Uterus (tissue), 4 donors: ENCODE data around the gene CORO1C. TPM values are rescaled to one million over a fixed set of nuclear protein-coding genes. Genes with fewer than 3 reads are reported as not detected.
"Not testable (repeated sequence)": the region's sequence is repeated elsewhere in the genome, so short reads cannot be mapped to it uniquely, and the experiment has no call there.

ENCODE experiments used
- DNase-seq, 2 donors: peaks; one replicate each; pipeline ENCODE4 v3.0.0-alpha.2; 2019 to 2020
- H3K27ac ChIP-seq, 2 donors: fragments of 200-600 bp; sonication (generic); 1 replicate in 1 of 2; 2 replicates in 1 of 2; pipeline ENCODE4 v1.5.1; 2016 to 2018
- H3K27me3 ChIP-seq, 2 donors: fragments of 200-600 bp; sonication (generic); one replicate each; pipeline ENCODE4 v1.5.1; 2018 to 2019; ENCODE audit warnings: control low read depth in 1 of 2
- H3K36me3 ChIP-seq, 2 donors: fragments of 200-600 bp; sonication (generic); one replicate each; pipeline ENCODE4 v1.5.1; 2019; ENCODE audit warnings: control low read depth in 1 of 2
- H3K4me1 ChIP-seq, 2 donors: fragments of 200-600 bp; sonication (generic); one replicate each; pipeline ENCODE4 v1.5.1; 2018 to 2019; ENCODE audit warnings: control low read depth in 1 of 2
- H3K4me3 ChIP-seq, 2 donors: fragments of 200-600 bp; sonication (generic); 1 replicate in 1 of 2; 2 replicates in 1 of 2; pipeline ENCODE4 v1.5.1; 2018 to 2019; ENCODE audit warnings: mild to moderate bottlenecking in 1 of 2
- H3K9me3 ChIP-seq, 2 donors: fragments of 200-600 bp; sonication (generic); one replicate each; pipeline ENCODE4 v1.5.1; 2019; ENCODE audit warnings: control low read depth in 1 of 2
- CTCF ChIP-seq, 4 experiments: fragments of 200-600 bp in 2 of 4; fragments of 450-650 bp in 2 of 4; sonication (generic) in 2 of 4; IDR thresholded peaks; one replicate each; pipeline ENCODE4 v1.5.1; 2016 to 2019; ENCODE audit warnings: antibody characterized with exemption in 4 of 4, mild to moderate bottlenecking in 2 of 4, moderate library complexity in 1 of 4
- POLR2A ChIP-seq, 2 donors: fragments of 450-650 bp; IDR thresholded peaks; one replicate each; pipeline ENCODE4 v1.6.1; 2016; ENCODE audit warnings: antibody characterized with exemption in 2 of 2, mild to moderate bottlenecking in 1 of 2, moderate library complexity in 1 of 2
- intact Hi-C: fragments of 100-400 bp; cut with DNase I; formaldehyde crosslinking; loops from one replicate; pipeline ENCODE4 v1.15.1; 2023; ENCODE audit warnings: low total_unique reads
- total RNA-seq, 4 donors: library from RNA; depleted of rRNA in 3 of 4; stranded (reverse); fragments of >200 nt in 3 of 4; gene quantifications; one replicate each; pipeline versions ENCODE4 v1.1.0 to v1.2.4, GENCODE V29; 2014 to 2023
- donor health status: DM: yes; HTN: yes; CAD: no.

CORO1C gene
- total RNA-seq, 4 donors from 2014 or later = 129 to 357 (median 235) TPM

GRCh38 chr12:108621161-108621560, 110.2 kb downstream of the CORO1C start:
- no peaks in the 10 kb centered on the region for H3K36me3 ChIP-seq
- intact Hi-C loops = no loop called here
- no peaks in the 10 kb centered on the region for H3K27me3 ChIP-seq
- H3K4me3 ChIP-seq = no peak overlapping the region
- H3K9me3 ChIP-seq = no peaks in the 10 kb centered on the region
- H3K27ac ChIP-seq = no peak overlapping the region
- no peak for TF ChIP-seq POLR2A (IDR thresholded peaks at IDR 0.05)
- TF ChIP-seq CTCF (IDR thresholded peaks at IDR 0.05) = no peak
- no peak for DNase-seq
- H3K4me1 ChIP-seq = no peaks in the 10 kb centered on the region

- H3K27ac ChIP-seq = no peak overlapping the region
- intact Hi-C loops = no loop called here
- TF ChIP-seq CTCF (IDR thresholded peaks at IDR 0.05) (no peak), POLR2A (IDR thresholded peaks at IDR 0.05) (no peak)
- no peaks in the 10 kb centered on the region for H3K4me1 ChIP-seq
- no peaks in the 10 kb centered on the region for H3K27me3 ChIP-seq
- no peak overlapping the region for H3K4me3 ChIP-seq
- no peak for DNase-seq
- H3K9me3 ChIP-seq = no peaks in the 10 kb centered on the region
- no peaks in the 10 kb centered on the region for H3K36me3 ChIP-seq
Observed at GRCh38 chr12:108620236-108620879, 111.0 kb downstream of the CORO1C start.

- no peaks in the 10 kb centered on the region for H3K36me3 ChIP-seq
- H3K4me3 ChIP-seq = no peak overlapping the region
- H3K4me1 ChIP-seq = no peaks in the 10 kb centered on the region
- TF ChIP-seq POLR2A (IDR thresholded peaks at IDR 0.05) = no peak
- no peak for TF ChIP-seq CTCF (IDR thresholded peaks at IDR 0.05)
- DNase-seq = no peak
- H3K27ac ChIP-seq = no peak overlapping the region
- intact Hi-C loops = loop anchor here (5.0 kb wide), 1 partner anchor 57 kb away; the partner anchor contains the start of genes ISCU and SART3
- no peaks in the 10 kb centered on the region for H3K27me3 ChIP-seq
- H3K9me3 ChIP-seq = no peaks in the 10 kb centered on the region
Observed at GRCh38 chr12:108619369-108620160, 111.8 kb downstream of the CORO1C start.

GRCh38 chr12:108618953-108619274, 112.4 kb downstream of the CORO1C start:
- intact Hi-C loops = loop anchor here (5.0 kb wide), 1 partner anchor 57 kb away; the partner anchor contains the start of genes ISCU and SART3
- H3K27me3 ChIP-seq, H3K4me1 ChIP-seq, H3K4me3 ChIP-seq, DNase-seq, H3K27ac ChIP-seq, H3K36me3 ChIP-seq, H3K9me3 ChIP-seq: not testable (repeated sequence)

GRCh38 chr12:108618079-108618952, 113.0 kb downstream of the CORO1C start:
- peak; percentile 80 to 83 for DNase-seq
- intact Hi-C loops = loop anchor here (5.0 kb wide), 1 partner anchor 56 kb away; the partner anchor contains the start of genes ISCU and SART3
- no peaks in the 10 kb centered on the region for H3K9me3 ChIP-seq
- H3K27ac ChIP-seq = no peak overlapping the region
- no peaks in the 10 kb centered on the region for H3K36me3 ChIP-seq
- no peaks in the 10 kb centered on the region for H3K27me3 ChIP-seq
- H3K4me3 ChIP-seq = no peak overlapping the region
- no peak for TF ChIP-seq POLR2A (IDR thresholded peaks at IDR 0.05)
- TF ChIP-seq CTCF (IDR thresholded peaks at IDR 0.05) = peak; percentile 90 to 98 (median 92)
- no peaks in the 10 kb centered on the region for H3K4me1 ChIP-seq
